Fibroblast of lung (primary cell): ENCODE results near the gene ZNF3. TPM values are rescaled to one million over a fixed set of nuclear protein-coding genes. Genes with fewer than 3 reads are reported as not detected.

Source experiments
- DNase-seq, 2 donors: peaks; one replicate each; pipeline versions ENCODE4 v3.0.0 to v3.0.0-alpha.2; 2010; ENCODE audit warnings: low read depth in 2 of 2
- H2AFZ ChIP-seq: 2 replicates; pipeline ENCODE4 v1.5.1; 2012; ENCODE audit warnings: low read length, control low read depth, inconsistent platforms
- H3K27ac ChIP-seq: 2 replicates; pipeline ENCODE4 v1.5.1; 2011; ENCODE audit warnings: low read length, control low read depth; ENCODE audit not compliant: insufficient read depth
- H3K27me3 ChIP-seq: 2 replicates; pipeline ENCODE4 v1.5.1; 2011; ENCODE audit warnings: mild to moderate bottlenecking, low read length; ENCODE audit not compliant: control insufficient read depth, insufficient read depth
- H3K36me3 ChIP-seq: 2 replicates; pipeline ENCODE4 v1.5.1; 2011; ENCODE audit warnings: low read length; ENCODE audit not compliant: control insufficient read depth, insufficient read depth
- H3K4me1 ChIP-seq: 2 replicates; pipeline ENCODE4 v1.5.1; 2011; ENCODE audit warnings: low read length; ENCODE audit not compliant: control insufficient read depth, insufficient read depth; ENCODE audit errors: extremely low read depth
- H3K4me2 ChIP-seq: 2 replicates; pipeline ENCODE4 v1.5.1; 2011; ENCODE audit warnings: low read length, control low read depth; ENCODE audit not compliant: insufficient read depth; ENCODE audit errors: extremely low read depth
- H3K4me3 ChIP-seq, 4 experiments: fragments of 200-600 bp in 1 of 4; sonication (generic) in 1 of 4; replicated peaks in 1 of 4; 2 replicates each; pipeline ENCODE4 v1.5.1; 2011 to 2016; ENCODE audit warnings: low read length in 4 of 4, low read depth in 3 of 4, mild to moderate bottlenecking in 3 of 4, control low read depth in 2 of 4, inconsistent platforms in 1 of 4, mixed read lengths in 1 of 4; ENCODE audit not compliant: insufficient read depth in 1 of 4; ENCODE audit errors: control extremely low read depth in 1 of 4
- H3K79me2 ChIP-seq: 2 replicates; pipeline ENCODE4 v1.5.1; 2012; ENCODE audit warnings: mild to moderate bottlenecking, low read length, inconsistent platforms; ENCODE audit not compliant: control insufficient read depth, insufficient read depth
- H3K9ac ChIP-seq: 2 replicates; pipeline ENCODE4 v1.5.1; 2011; ENCODE audit warnings: mild to moderate bottlenecking, low read length, control low read depth; ENCODE audit not compliant: insufficient read depth
- H3K9me3 ChIP-seq: 2 replicates; pipeline ENCODE4 v1.5.1; 2012; ENCODE audit warnings: low read depth, low read length; ENCODE audit not compliant: control insufficient read depth, insufficient read depth
- H4K20me1 ChIP-seq: 2 replicates; pipeline ENCODE4 v1.5.1; 2011; ENCODE audit warnings: low read length; ENCODE audit not compliant: control insufficient read depth, insufficient read depth; ENCODE audit errors: extremely low read depth
- CTCF ChIP-seq, 2 donors: IDR thresholded peaks in 1 of 2; conservative IDR thresholded peaks in 1 of 2; 1 replicate in 1 of 2; 2 replicates in 1 of 2; pipeline ENCODE4 v1.5.1; 2011 to 2012; ENCODE audit warnings: low read length in 2 of 2, control low read depth in 1 of 2, inconsistent platforms in 1 of 2, low read depth in 1 of 2, mild to moderate bottlenecking in 1 of 2
- EZH2 ChIP-seq: IDR thresholded peaks from 2 replicates; pipeline ENCODE4 v1.5.1; 2012; ENCODE audit warnings: low read length, control low read depth, mild to moderate bottlenecking; ENCODE audit errors: missing control alignments
- polyA plus RNA-seq, 2 donors: library from polyadenylated mRNA; depleted of rRNA in 1 of 2; stranded (reverse) in 1 of 2; unstranded in 1 of 2; fragments of >200 nt; gene quantifications; 2 replicates each; pipeline ENCODE4 v1.2.1, GENCODE V29; 2011 to 2012; ENCODE audit warnings: missing spikeins in 1 of 2
- total RNA-seq: library from RNA; depleted of rRNA; stranded (reverse); fragments of >200 nt; gene quantifications from 2 replicates; pipeline ENCODE4 v1.2.1, GENCODE V29; 2014

The ZNF3 gene
- total and polyA plus RNA-seq, 2 donors (not counting 1 experiment from before 2014, with no cell fraction given) = 19.7 to 26.8 TPM

DNA sequence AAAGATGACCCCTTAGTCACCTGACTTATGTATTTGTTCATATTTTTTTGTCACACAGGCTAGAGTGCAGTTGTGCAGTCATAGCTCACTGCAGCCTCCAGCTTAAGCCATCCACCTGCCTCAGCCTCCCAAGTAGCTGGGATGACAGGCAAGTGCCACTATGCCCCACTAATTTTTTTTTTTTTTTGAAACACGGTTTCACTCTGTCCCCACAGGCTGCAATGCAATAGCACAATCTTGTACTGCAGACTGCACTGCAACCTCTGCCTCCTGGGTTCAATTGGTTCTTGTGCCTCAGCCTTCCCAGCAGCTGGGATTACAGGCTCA is 47.1 kb upstream of the ZNF3 start:
- H2AFZ ChIP-seq = no peak overlapping the region
- H3K4me3 ChIP-seq = no peak overlapping the region
- no peak overlapping the region for H3K9ac ChIP-seq
- H3K27me3 ChIP-seq = no peaks in the 10 kb centered on the region
- no peak overlapping the region for H3K27ac ChIP-seq
- H3K9me3 ChIP-seq = no peaks in the 10 kb centered on the region
- H3K79me2 ChIP-seq = no peaks in the 10 kb centered on the region
- H4K20me1 ChIP-seq = no peaks in the 10 kb centered on the region
- H3K4me2 ChIP-seq = no peak overlapping the region
- TF ChIP-seq CTCF (conservative IDR thresholded peaks at IDR 0.05 in 1 of 2, IDR thresholded peaks at IDR 0.05 in 1 of 2; ENCODE audit: low read depth in 1 of 2, low read length in 2 of 2) (no peak), EZH2 (no peak)
- H3K36me3 ChIP-seq = peaks cover 3% of the 10 kb centered on the region
- DNase-seq = no peak
- peaks cover 3% of the 10 kb centered on the region for H3K4me1 ChIP-seq

- DNase-seq = no peak
- no peaks in the 10 kb centered on the region for H3K79me2 ChIP-seq
- TF ChIP-seq EZH2 (no peak), CTCF (conservative IDR thresholded peaks at IDR 0.05 in 1 of 2, IDR thresholded peaks at IDR 0.05 in 1 of 2; ENCODE audit: low read depth in 1 of 2, low read length in 2 of 2) (no peak)
- peak overlapping the region; percentile 43 to 95 (median 78) for H3K4me3 ChIP-seq
- no peaks in the 10 kb centered on the region for H3K9me3 ChIP-seq
- no peaks in the 10 kb centered on the region for H4K20me1 ChIP-seq
- H3K4me2 ChIP-seq = peak overlapping the region; percentile 86
- peak overlapping the region; percentile 95 for H3K27ac ChIP-seq
- H3K27me3 ChIP-seq = no peaks in the 10 kb centered on the region
- peaks cover 3% of the 10 kb centered on the region for H3K36me3 ChIP-seq
- H3K4me1 ChIP-seq = peaks cover 3% of the 10 kb centered on the region
- peak overlapping the region; percentile 86 for H2AFZ ChIP-seq
- peak overlapping the region; percentile 92 for H3K9ac ChIP-seq
Measured at GRCh38 chr7:100127866-100128636, 46.5 kb upstream of the ZNF3 start.

DNA sequence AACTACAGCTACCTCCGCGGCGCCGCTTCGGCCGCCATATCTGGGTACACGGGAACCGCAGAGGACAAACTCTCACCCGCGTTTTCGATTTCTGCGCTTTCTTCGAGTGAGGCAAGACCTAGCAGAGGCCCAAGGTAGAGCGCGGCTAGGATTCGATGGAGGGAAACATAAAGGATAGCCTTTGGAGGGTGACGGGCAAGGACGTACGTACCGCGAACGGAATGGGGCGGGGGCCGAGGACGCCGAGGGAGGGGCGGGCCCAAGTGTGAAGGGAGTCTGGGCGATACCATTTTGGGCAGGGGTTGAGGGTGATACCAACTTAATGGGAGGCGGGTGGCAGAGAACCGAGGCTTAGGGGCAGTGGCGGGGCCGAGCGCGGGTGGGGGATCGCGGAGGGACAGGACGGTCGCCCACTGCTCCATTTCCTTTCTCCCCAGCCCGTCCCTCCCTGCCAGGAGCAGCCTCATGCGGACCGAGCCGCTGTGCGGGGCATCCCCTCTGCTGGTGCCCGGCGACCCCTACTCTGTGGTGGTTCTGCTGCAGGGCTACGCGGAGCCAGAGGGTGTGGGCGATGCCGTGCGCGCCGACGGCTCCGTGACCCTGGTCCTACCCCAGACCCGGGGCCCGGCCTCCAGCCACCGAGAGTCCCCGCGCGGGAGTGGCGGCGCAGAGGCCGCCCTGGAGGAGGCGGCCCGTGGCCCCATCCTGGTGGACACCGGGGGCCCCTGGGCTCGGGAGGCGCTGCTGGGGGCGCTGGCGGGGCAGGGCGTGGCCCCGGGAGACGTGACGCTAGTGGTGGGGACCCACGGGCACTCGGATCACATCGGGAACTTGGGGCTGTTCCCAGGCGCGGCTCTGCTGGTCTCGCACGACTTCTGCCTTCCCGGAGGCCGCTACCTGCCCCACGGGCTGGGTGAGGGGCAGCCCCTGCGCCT is 45.7 kb upstream of the ZNF3 start, which contains the start of gene MBLAC1:
TSS of gene MBLAC1 (plus strand) at position 37 of the 935 bp plus-strand sequence. CDS start at position 466, 429 bp downstream.
- Histone ChIP-seq H3K4me1 (peaks cover 3% of the 10 kb centered on the region), H3K27me3 (no peaks in the 10 kb centered on the region), H3K4me2 (peak within 1 kb of the TSS; percentile 90), H3K4me3 (peak within 1 kb of the TSS; percentile 71 to 95 (median 89)), H3K9ac (peak within 1 kb of the TSS; percentile 92), H3K79me2 (no peaks in the 10 kb centered on the region), H3K9me3 (no peaks in the 10 kb centered on the region), H3K27ac (peak within 1 kb of the TSS; percentile 95), H3K36me3 (peaks cover 3% of the 10 kb centered on the region), H2AFZ (peak within 1 kb of the TSS; percentile 96), H4K20me1 (no peaks in the 10 kb centered on the region)
- TF ChIP-seq CTCF (conservative IDR thresholded peaks at IDR 0.05 in 1 of 2, IDR thresholded peaks at IDR 0.05 in 1 of 2; ENCODE audit: low read depth in 1 of 2, low read length in 2 of 2) (no peak), EZH2 (no peak)
- DNase-seq = peak; percentile 90 to 95
